Loucy (cell line): ENCODE data around the gene ZNF423.

ENCODE experiments used
- H2AFZ ChIP-seq: fragments of 200-600 bp; sonication (generic); 2 replicates; pipeline ENCODE4 v1.6.0; 2016; ENCODE audit warnings: antibody characterized with exemption, mild to moderate bottlenecking, low read length, moderate library complexity
- H3F3A ChIP-seq: fragments of 200-600 bp; 2 replicates; pipeline ENCODE4 v1.6.0; 2016; ENCODE audit warnings: antibody characterized with exemption, low read depth, mild to moderate bottlenecking
- H3K27me3 ChIP-seq: fragments of 200-600 bp; sonication (generic); 2 replicates; pipeline ENCODE4 v1.6.1; 2014; ENCODE audit warnings: low read length, mild to moderate bottlenecking; ENCODE audit not compliant: insufficient read depth, poor library complexity, severe bottlenecking
- H3K36me3 ChIP-seq: fragments of 200-600 bp; sonication (generic); 2 replicates; pipeline ENCODE4 v1.6.1; 2016; ENCODE audit warnings: low read length; ENCODE audit not compliant: insufficient read depth
- H3K4me1 ChIP-seq: fragments of 200-600 bp; sonication (generic); 2 replicates; pipeline ENCODE4 v1.5.1; 2014; ENCODE audit warnings: low read length, mild to moderate bottlenecking; ENCODE audit not compliant: insufficient read depth, poor library complexity, severe bottlenecking
- H3K4me2 ChIP-seq: fragments of 200-600 bp; sonication (generic); 2 replicates; pipeline ENCODE4 v1.6.0; 2014; ENCODE audit warnings: antibody characterized with exemption, low read length, low read depth, mild to moderate bottlenecking; ENCODE audit not compliant: poor library complexity, severe bottlenecking
- H3K4me3 ChIP-seq: fragments of 200-600 bp; sonication (generic); 2 replicates; pipeline ENCODE4 v1.5.1; 2014; ENCODE audit warnings: low read length, mild to moderate bottlenecking, mixed read lengths; ENCODE audit not compliant: poor library complexity, severe bottlenecking
- H3K79me2 ChIP-seq: fragments of 200-600 bp; sonication (generic); 2 replicates; pipeline ENCODE4 v1.6.1; 2014; ENCODE audit warnings: low read length; ENCODE audit not compliant: insufficient read depth
- H3K9ac ChIP-seq: fragments of 200-600 bp; sonication (generic); 2 replicates; pipeline ENCODE4 v1.6.0; 2014; ENCODE audit warnings: mild to moderate bottlenecking, low read depth, low read length, moderate library complexity; ENCODE audit not compliant: poor library complexity, severe bottlenecking
- H3K9me2 ChIP-seq: fragments of 200-600 bp; sonication (generic); replicated peaks from 2 replicates; pipeline ENCODE4 v1.6.1; 2016; ENCODE audit warnings: low read depth, low read length, mixed read lengths
- H3K9me3 ChIP-seq: fragments of 200-600 bp; sonication (generic); 2 replicates; pipeline ENCODE4 v1.6.1; 2014; ENCODE audit warnings: mild to moderate bottlenecking, antibody characterized with exemption, low read length, low read depth; ENCODE audit not compliant: insufficient read depth
- H4K20me1 ChIP-seq: fragments of 200-600 bp; sonication (generic); 2 replicates; pipeline ENCODE4 v1.6.0; 2014; ENCODE audit warnings: antibody characterized with exemption, low read length, mild to moderate bottlenecking; ENCODE audit not compliant: insufficient read depth, poor library complexity, severe bottlenecking
- EZH2phosphoT487 ChIP-seq: fragments of 200-600 bp; IDR thresholded peaks from 2 replicates; pipeline ENCODE4 v1.6.1; 2018; ENCODE audit warnings: antibody characterized with exemption, mild to moderate bottlenecking, moderate library complexity, borderline replicate concordance
- TF ChIP-seq, protein P1 (sequence below): fragments of 200-600 bp; sonication (generic); conservative IDR thresholded peaks from 2 replicates; pipeline ENCODE4 v1.5.1; 2014; ENCODE audit warnings: mild to moderate bottlenecking, antibody characterized with exemption, low read length

Gene ZNF423

GRCh38 chr16:49634235-49635008 is 221.5 kb downstream of the ZNF423 start:
- no peak for TF ChIP-seq EZH2phosphoT487
- Histone ChIP-seq H4K20me1 (no peaks in the 10 kb centered on the region), H3K36me3 (no peaks in the 10 kb centered on the region), H3K27me3 (no peaks in the 10 kb centered on the region), H3K4me1 (peaks cover 48% of the 10 kb centered on the region), H3K9me3 (no peaks in the 10 kb centered on the region), H3K9ac (peak overlapping the region; percentile 68), H3F3A (no peaks in the 10 kb centered on the region), H3K79me2 (no peaks in the 10 kb centered on the region), H3K4me2 (peak overlapping the region; percentile 27), H2AFZ (no peak overlapping the region), H3K4me3 (peak overlapping the region; percentile 2), H3K9me2 (no peaks in the 10 kb centered on the region)

GRCh38 chr16:49632795-49633184 is 223.1 kb downstream of the ZNF423 start:
- Histone ChIP-seq H4K20me1 (no peaks in the 10 kb centered on the region), H3F3A (no peaks in the 10 kb centered on the region), H2AFZ (no peak overlapping the region), H3K4me1 (peaks cover 48% of the 10 kb centered on the region), H3K9me2 (no peaks in the 10 kb centered on the region), H3K27me3 (no peaks in the 10 kb centered on the region), H3K36me3 (no peaks in the 10 kb centered on the region), H3K4me2 (no peak overlapping the region), H3K9ac (no peak overlapping the region), H3K9me3 (peaks cover 5% of the 10 kb centered on the region; the same call in 1 of the 2 replicates), H3K4me3 (no peak overlapping the region), H3K79me2 (no peaks in the 10 kb centered on the region)
- TF ChIP-seq, protein P1, sequence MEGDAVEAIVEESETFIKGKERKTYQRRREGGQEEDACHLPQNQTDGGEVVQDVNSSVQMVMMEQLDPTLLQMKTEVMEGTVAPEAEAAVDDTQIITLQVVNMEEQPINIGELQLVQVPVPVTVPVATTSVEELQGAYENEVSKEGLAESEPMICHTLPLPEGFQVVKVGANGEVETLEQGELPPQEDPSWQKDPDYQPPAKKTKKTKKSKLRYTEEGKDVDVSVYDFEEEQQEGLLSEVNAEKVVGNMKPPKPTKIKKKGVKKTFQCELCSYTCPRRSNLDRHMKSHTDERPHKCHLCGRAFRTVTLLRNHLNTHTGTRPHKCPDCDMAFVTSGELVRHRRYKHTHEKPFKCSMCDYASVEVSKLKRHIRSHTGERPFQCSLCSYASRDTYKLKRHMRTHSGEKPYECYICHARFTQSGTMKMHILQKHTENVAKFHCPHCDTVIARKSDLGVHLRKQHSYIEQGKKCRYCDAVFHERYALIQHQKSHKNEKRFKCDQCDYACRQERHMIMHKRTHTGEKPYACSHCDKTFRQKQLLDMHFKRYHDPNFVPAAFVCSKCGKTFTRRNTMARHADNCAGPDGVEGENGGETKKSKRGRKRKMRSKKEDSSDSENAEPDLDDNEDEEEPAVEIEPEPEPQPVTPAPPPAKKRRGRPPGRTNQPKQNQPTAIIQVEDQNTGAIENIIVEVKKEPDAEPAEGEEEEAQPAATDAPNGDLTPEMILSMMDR = no peak
- TF ChIP-seq EZH2phosphoT487 = no peak

GRCh38 chr16:49632086-49632794 is 223.7 kb downstream of the ZNF423 start:
- no peak for TF ChIP-seq EZH2phosphoT487
- TF ChIP-seq, protein P1 = no peak
- peak overlapping the region; percentile 61 for H3K9ac ChIP-seq
- H3K4me2 ChIP-seq = peak overlapping the region; percentile 22
- peaks cover 5% of the 10 kb centered on the region; the same call in 1 of the 2 replicates for H3K9me3 ChIP-seq
- H3K27me3 ChIP-seq = no peaks in the 10 kb centered on the region
- no peaks in the 10 kb centered on the region for H3K36me3 ChIP-seq
- peaks cover 48% of the 10 kb centered on the region for H3K4me1 ChIP-seq
- no peaks in the 10 kb centered on the region for H3F3A ChIP-seq
- no peaks in the 10 kb centered on the region for H3K79me2 ChIP-seq
- H3K9me2 ChIP-seq = no peaks in the 10 kb centered on the region
- H2AFZ ChIP-seq = 0 out of 2 replicates have a peak overlapping the region, but pooled peaks have one; percentile 14
- H3K4me3 ChIP-seq = no peak overlapping the region
- no peaks in the 10 kb centered on the region for H4K20me1 ChIP-seq
